HG02973 (cell line): Measurements from ENCODE around the gene TPCN2.

Source experiments
- ATAC-seq: cut with Tn5 transposase; IDR thresholded peaks from one replicate; pipeline ENCODE4 v1.9.1; 2021; ENCODE audit warnings: moderate library complexity; ENCODE audit not compliant: unreplicated experiment

The TPCN2 gene

GRCh38 chr11:69091638-69092165 is 43.0 kb downstream of the TPCN2 start:
- ATAC-seq = no peak

- ATAC-seq = no peak
Observed at GRCh38 chr11:69092263-69092662, 43.5 kb downstream of the TPCN2 start.

GRCh38 chr11:69093106-69093505 is 44.4 kb downstream of the TPCN2 start:
- no peak for ATAC-seq

- no peak for ATAC-seq
Observed at GRCh38 chr11:69094111-69094914, 45.6 kb downstream of the TPCN2 start.

- ATAC-seq = no peak
Observed at GRCh38 chr11:69094915-69095290, 46.2 kb downstream of the TPCN2 start.

- no peak for ATAC-seq
Observed at GRCh38 chr11:69095300-69095699, 46.6 kb downstream of the TPCN2 start.

GRCh38 chr11:69096473-69096872 is 47.7 kb downstream of the TPCN2 start:
- no peak for ATAC-seq

GRCh38 chr11:69097263-69097662 is 48.5 kb downstream of the TPCN2 start:
- no peak for ATAC-seq

GRCh38 chr11:69099180-69099579 is 50.4 kb downstream of the TPCN2 start:
- no peak for ATAC-seq

- no peak for ATAC-seq
Observed at GRCh38 chr11:69100454-69101114, 51.9 kb downstream of the TPCN2 start.

- no peak for ATAC-seq
Observed at GRCh38 chr11:69101115-69101791, 52.5 kb downstream of the TPCN2 start.

GRCh38 chr11:69101792-69102695 is 53.3 kb downstream of the TPCN2 start:
- ATAC-seq = no peak

GRCh38 chr11:69102732-69103615 is 54.2 kb downstream of the TPCN2 start:
- ATAC-seq = no peak

- no peak for ATAC-seq
Observed at GRCh38 chr11:69104212-69104855, 55.6 kb downstream of the TPCN2 start.

- no peak for ATAC-seq
Observed at GRCh38 chr11:69104856-69105395, 56.2 kb downstream of the TPCN2 start.

- no peak for ATAC-seq
Observed at GRCh38 chr11:69105461-69106030, 56.8 kb downstream of the TPCN2 start.

GRCh38 chr11:69106031-69106811 is 57.5 kb downstream of the TPCN2 start:
- no peak for ATAC-seq

GRCh38 chr11:69107413-69107812 is 58.7 kb downstream of the TPCN2 start:
- ATAC-seq = no peak
